GM23338 (cell line): ENCODE data around the gene FAM168B.

Source experiments
- CTCF ChIP-seq, 2 experiments: fragments of 200-600 bp in 1 of 2; sonication (generic) in 1 of 2; conservative IDR thresholded peaks; 2 replicates each; pipeline versions ENCODE4 v1.5.1 to v1.6.1; 2016 to 2017; ENCODE audit warnings: antibody characterized with exemption in 2 of 2, low read depth in 2 of 2, mild to moderate bottlenecking in 2 of 2, moderate library complexity in 1 of 2
- EZH2 ChIP-seq: fragments of 200-600 bp; sonication (generic); IDR thresholded peaks from one replicate; pipeline ENCODE4 v1.8.0; 2017; ENCODE audit warnings: antibody characterized with exemption, mild to moderate bottlenecking, low read depth; ENCODE audit not compliant: unreplicated experiment
- POLR2AphosphoS5 ChIP-seq: IDR thresholded peaks from 2 replicates; pipeline ENCODE4 v1.6.1; 2016; ENCODE audit warnings: antibody characterized with exemption, low read depth

GRCh38 chr2:131038258-131039100 lies 54.8 kb downstream of the FAM168B start:
- TF ChIP-seq CTCF (conservative IDR thresholded peaks at IDR 0.05; ENCODE audit: low read depth in 2 of 2) = no peak
- TF ChIP-seq POLR2AphosphoS5 = no peak
- no peak for TF ChIP-seq EZH2
